Activated naive CD4-positive, alpha-beta T cell (primary cell): ENCODE data around the gene RGL3.
"Not testable (repeated sequence)": the region's sequence is repeated elsewhere in the genome, so short reads cannot be mapped to it uniquely, and the experiment has no call there.

Experiments used
- DNase-seq, 4 experiments: peaks; one replicate each; lab custom pipeline; 2025; lab: John Stamatoyannopoulos, UW

Gene RGL3

GRCh38 chr19:11421371-11422098 is 2.4 kb upstream of the RGL3 start:
- DNase-seq, result peak in 2 of 4 experiments; percentile 25 to 34

DNA sequence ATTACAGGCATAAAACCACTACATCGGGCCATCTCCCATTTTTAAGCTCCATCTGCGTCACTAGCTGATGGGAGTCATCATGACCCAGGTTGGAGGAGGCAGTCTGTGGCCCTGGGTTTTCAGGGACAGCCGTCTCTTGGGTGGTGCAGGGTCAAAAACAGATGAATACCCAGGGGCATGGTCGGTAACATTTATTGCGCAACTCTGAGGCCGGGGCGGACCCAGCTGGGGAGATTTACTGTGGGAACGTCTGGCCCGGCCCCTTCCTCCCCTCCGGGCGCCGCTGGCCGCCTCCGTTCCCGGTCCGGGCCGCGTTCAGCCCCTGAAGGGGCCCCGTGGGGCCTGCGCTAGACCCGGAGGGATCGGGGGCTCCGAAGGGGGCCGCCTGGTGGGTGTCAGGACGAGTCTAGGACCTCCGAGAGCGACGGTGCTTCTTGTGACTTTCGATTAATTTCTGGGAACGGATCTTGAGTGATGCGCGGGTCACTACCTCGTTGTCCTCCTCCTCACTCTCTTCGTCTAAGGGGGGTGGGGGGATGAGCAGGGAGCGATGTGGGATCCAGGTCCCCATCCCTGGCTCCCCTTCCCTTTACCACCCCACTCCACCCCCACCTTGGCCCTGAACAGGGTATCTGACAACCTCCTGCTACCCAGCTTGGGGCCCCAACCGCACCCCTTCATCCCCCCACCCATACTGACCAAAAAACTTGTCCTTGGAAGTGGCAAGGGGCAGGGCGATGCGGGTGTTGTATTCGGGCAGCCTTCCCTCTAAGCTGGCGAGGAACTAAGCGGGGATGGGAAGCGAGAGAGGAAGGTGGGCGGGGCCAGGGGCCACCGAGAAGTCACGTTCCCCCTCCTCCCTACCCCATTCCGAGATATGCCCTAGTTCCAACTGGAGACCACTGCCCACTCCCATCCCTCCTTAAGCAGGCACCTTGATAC is 1.6 kb upstream of the RGL3 start:
- no peak for DNase-seq

GRCh38 chr19:11418094-11418548 is 993 bp downstream of the RGL3 start:
- DNase-seq, result no peak

- no peak for DNase-seq
These were observed 2.6 kb downstream of the RGL3 start for GRCh38 chr19:11416346-11417052.

- no peak for DNase-seq
These were observed 4.6 kb downstream of the RGL3 start for GRCh38 chr19:11414544-11414943.

GRCh38 chr19:11410682-11411081 is 8.4 kb downstream of the RGL3 start:
- DNase-seq, result no peak

DNA sequence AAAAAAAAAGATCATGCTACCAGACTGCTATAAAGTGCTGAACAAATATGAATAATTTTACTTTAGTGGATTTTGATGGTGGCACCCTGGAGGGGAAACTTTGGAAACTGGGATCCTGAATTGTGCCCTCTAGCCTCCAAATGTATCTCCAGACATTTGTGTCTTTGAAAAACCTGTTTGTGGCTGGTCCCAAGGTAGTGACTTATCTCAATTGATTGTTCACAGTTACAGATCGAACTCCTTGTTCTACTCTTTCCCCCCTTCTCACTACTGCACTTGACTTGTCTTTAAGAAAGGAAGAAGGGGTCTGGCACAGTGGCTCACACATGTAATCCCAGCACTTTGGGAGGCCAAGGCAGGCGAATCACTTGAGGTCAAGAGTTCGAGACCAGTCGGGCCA is 10.5 kb downstream of the RGL3 start:
- no peak for DNase-seq

DNA sequence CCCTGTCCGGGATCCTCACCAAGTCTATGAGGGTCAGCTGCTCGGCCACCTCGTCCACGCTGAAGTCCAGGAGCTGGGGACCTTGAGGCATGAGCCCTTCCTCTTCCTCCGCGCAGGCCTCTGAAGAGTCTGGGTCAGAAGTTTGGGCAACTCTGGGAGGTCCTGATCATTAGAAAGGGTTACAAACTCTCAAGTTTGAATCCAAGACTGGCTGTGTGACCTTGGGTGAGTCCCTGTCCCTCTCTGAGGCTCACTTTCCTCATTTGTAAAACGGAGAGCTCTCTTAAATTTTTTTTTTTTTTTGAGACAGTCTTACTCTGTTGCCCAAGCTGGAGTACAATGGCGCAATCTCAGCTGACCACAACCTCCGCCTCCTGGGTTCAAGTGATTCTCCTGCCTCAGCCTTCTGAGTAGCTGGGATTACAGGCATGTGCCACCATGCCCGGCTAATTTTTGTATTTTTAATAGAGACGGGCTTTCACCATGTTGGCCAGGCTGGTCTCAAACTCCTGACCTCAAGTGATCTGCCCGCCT is 12.3 kb downstream of the RGL3 start:
- DNase-seq, result not testable (repeated sequence)

GRCh38 chr19:11405846-11406643 is 13.1 kb downstream of the RGL3 start:
- DNase-seq, result peak in 1 of 4 experiments; percentile 30

- no peak for DNase-seq
These were observed 14.4 kb downstream of the RGL3 start for GRCh38 chr19:11404588-11405222.

DNA sequence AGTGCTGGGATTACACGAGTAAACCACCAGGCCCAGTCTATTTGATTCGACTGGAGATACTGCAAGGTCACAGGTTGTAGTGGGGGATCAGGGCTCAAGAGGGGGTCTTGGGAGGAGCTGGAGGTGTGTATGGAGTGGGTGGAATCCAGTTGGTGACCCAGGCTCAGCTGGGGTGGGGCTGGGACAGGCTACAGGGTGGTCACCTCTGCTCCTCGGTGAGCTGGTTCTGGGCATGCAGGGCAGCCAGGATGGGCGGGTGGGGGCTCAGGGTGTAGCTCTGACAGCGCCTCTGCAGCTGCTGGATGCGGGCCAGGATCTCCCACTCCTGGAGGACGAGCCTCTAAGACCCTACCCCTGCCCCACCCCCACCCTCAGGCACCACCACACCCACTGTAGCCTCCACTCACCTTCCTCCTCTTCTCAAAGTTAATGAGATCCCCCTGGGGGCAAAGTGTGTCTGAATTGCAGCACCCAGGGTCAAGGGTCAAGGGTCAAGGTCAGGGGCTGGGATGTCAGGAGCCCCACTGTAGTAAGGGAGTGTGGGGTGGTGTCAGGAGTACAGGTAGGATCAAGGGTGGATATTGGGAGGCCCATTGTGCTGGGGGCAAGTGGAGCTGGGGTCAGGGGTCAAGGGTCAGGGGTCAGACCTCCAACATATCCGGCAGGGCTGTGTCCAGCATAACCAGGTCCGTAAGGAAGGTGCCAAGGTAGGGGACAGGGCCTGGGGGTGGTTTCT is 17.1 kb downstream of the RGL3 start:
- DNase-seq, result no peak

GRCh38 chr19:11400798-11401197 is 18.3 kb downstream of the RGL3 start:
- DNase-seq, result no peak

GRCh38 chr19:11399667-11400066 is 19.4 kb downstream of the RGL3 start:
- no peak for DNase-seq

DNA sequence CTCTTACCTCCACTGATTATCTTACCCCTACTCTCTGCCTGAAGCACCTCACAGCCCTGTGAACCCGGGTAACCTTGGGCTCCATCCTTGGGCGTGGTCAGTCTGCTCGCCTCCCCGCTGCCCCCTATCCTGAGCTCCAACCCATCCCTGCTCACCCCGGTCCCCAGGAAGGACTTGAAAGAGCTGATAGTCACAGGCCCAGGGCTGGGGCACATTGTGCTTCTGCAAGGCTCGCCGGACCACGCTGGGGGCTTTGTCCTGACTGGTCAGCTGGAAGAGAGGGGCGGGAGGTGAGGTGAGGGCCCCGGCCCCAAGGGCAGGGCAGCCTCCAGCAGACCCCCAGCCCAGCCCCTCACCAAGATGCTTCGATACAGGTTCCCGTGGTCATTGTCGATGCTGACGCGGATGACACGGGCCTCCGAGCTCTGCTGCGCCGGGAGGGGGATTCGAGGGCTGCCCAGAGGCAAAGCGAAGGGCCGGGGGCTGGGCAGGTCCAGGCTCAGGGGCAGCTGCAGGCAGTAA is 22.0 kb downstream of the RGL3 start:
- no peak for DNase-seq

GRCh38 chr19:11390933-11391680 is 28.0 kb downstream of the RGL3 start:
- DNase-seq, result no peak

DNA sequence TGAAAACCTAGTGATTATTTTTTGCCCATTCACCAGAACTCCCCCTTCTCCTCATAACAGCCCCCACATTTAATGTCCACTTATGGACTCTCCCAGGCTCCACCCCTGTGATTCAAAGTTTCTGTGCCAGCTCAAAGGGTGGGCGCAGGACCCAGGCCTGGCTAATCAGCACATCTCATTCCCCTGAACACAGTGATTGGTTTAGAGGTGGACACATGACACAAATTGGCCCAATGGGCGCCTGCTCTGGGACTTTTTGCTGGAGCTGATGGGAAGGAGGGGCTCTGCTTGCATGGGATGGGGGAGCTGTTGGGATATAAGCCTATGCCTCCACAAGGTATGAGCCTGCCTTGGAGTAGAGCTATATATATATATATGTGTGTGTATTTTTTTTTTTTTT is 28.8 kb downstream of the RGL3 start:
- DNase-seq, result no peak

GRCh38 chr19:11387162-11388034 is 31.7 kb downstream of the RGL3 start:
- DNase-seq, result no peak

GRCh38 chr19:11384778-11385129 is 34.4 kb downstream of the RGL3 start:
- no peak for DNase-seq
